Activated T-cell treated with anti-CD3 and anti-CD28 coated beads for 1 hour (primary cell): ENCODE results near the gene PRDM16.

Experiments
- DNase-seq: peaks from one replicate; pipeline ENCODE4 v3.0.0-alpha.2; 2020; ENCODE audit warnings: low read depth

The PRDM16 gene

DNA sequence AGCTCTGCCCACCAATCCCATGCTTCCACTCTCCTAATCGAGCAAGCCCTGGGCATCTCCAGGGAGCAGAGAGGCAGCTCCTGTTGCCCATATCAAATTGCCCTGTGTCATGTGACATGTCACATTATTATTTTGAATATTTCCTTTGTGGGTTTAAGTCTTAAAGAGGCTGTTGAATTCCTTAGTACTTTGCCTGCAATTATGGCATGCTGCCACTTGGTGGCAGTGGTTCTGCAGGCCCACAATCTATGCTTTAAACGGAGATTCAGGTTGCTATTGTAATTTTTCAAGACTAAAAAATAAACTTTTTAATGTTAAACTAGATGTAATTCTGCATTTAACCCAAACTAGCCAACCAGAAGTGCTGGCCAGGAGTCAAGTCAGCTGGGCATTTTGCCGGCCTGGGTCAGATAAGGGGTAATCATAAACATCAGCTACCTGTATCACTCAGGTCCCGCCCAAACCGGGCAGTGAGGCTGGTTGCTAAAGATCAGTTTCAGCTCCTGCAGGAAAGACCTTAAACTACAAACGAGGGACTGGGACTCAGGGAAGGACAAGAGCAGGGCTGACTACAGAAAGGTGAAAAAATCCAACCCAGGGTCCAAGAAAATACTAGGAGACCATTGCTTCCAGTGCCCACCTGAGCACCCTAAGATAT is 348.2 kb downstream of the PRDM16 start:
- DNase-seq = no peak

DNA sequence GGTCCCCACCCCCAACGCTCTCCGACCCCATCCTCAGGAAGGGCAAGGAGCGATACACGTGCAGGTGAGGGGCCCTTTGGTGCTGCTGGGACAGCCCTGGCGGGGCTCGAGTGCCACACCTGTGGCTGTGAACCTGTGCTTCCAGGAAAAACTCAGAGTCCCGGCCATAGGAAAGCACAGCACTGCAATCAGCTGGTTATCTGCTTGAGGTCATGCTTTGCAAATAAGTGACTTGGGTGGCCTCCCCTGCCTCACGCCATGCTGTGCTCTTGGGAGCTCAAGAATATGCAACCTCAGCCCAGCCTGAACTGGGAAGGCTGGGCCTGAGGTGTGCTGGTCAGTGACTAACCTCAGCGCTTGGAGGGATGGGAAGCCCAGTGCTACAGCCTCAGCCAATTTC is 348.9 kb downstream of the PRDM16 start:
- DNase-seq = no peak

GRCh38 chr1:3418600-3418999 is 349.6 kb downstream of the PRDM16 start:
- no peak for DNase-seq

- no peak for DNase-seq
Measured at GRCh38 chr1:3419415-3420204, 350.6 kb downstream of the PRDM16 start.

DNA sequence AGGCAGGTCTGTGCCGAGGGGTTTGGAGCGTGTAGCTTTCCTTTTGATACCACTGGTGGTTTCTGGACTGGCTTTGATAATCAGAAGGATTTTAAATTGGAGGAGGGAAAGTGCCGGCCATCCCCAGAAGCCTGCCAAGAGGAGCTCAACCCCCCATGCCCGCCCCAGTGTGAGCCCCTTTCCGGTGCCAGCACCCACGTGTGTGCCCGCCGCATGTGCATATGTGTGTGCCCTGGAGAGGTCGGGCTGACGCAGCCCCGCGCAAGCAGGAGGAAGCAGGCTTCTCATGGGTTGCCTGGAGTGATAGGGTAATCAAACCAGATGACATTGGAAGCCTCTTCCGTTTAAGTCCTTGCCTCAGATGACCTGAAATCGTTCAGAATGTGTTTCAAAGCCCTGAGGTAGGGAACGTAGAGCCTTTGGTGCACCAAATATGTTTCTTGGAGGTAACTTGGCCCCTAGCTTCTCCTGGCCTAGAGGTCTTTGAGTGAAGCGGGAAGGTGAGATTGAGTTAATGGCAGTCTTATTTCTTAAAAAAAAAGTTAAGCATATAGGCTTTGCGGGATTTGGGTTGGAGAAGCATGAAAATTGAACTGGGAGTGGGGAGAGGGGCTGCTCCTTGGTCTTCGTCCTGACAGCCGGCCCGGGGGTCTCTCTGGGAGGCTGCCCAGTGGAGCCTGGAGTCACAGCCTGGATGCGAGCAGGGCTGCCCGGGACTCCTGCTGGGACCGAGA is 351.4 kb downstream of the PRDM16 start:
- no peak for DNase-seq

GRCh38 chr1:3422638-3423037 is 353.6 kb downstream of the PRDM16 start:
- no peak for DNase-seq

- no peak for DNase-seq
Measured at GRCh38 chr1:3423245-3423829, 354.3 kb downstream of the PRDM16 start.

DNA sequence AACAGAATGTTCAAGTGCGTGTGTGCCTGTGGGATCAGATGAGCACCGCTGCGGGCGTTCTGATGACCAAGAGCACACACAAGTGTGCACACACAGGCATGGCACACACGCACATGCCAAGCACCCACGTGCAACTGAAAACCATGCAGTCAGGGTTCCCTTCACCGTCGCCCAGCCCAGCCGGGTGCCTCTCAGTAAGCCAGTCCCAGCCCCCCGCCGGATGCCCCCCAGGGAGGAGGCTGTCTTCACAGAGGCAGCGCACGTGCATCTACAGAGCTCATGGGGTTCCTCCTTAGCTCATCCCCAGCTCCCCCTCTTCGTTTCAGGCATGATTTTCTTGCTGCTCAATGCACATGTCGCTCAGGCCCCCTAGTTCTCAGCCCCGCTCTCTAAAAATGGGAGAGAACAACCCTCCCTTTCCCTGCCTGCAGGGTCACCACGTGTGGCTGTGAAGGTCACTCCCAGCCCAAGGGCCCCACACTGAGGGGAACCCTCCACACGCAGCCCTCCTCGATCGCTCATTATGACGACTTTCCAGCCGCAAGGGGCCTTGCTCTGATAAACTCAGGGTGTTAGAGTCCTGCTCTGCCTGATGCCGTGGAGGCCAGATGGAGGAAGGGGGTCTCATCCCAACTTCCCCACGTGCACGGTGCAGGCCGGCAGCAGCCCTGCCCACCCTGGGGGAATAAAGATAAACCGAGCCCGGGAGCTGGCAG is 355.1 kb downstream of the PRDM16 start:
- no peak for DNase-seq

DNA sequence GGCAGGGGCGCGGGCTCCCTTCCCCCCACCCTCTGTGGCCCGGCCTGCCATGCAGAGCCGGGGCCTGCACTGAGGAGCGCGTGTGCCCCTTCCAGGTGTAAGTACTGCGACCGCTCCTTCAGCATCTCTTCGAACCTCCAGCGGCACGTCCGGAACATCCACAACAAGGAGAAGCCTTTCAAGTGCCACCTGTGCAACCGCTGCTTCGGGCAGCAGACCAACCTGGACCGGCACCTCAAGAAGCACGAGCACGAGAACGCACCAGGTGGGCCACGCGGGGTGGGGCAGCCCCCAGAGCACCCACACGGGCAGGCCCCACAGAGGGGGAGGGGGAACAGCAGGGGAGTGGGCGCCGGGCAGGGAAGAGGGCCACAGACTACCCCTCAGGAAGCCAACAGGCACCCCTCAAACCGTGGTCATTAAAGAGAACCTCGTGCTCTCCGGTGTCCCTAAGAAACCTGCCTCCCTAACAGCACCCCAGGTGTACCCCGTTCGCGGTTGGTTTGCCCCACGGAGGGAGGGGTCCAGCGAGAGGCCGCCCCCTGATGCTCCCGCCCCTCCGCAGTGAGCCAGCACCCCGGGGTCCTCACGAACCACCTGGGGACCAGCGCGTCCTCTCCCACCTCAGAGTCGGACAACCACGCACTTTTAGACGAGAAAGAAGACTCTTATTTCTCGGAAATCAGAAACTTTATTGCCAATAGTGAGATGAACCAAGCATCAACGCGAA is 356.6 kb downstream of the PRDM16 start:
- no peak for DNase-seq

DNA sequence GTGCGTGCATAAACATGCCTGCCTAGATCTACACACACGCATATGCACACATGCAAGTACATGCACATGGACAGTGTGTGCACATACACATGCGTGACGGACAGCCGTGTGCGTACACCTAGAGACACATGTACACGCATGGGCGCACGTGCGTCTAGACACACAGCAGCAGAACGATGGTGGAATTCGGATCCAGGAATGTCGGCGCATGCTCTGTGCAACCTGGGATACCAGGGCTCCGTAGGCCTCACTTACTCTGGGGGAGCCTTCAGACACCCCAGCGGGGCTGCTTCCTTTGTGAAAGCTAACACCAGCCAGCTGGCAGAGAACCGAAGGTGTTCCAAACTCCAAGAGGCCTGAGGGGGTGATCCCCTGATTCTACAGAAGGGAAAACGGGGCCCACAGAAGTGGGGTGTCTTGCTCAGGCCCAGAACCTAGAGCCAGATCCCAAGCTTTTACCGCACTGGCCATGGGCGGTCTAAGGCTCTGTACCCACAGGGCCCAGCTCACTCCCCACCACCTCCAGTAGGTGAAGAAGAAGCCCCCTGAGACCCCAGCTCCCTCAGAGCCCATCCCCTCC is 358.0 kb downstream of the PRDM16 start:
- no peak for DNase-seq

GRCh38 chr1:3427711-3428704 is 359.0 kb downstream of the PRDM16 start:
- DNase-seq = no peak

DNA sequence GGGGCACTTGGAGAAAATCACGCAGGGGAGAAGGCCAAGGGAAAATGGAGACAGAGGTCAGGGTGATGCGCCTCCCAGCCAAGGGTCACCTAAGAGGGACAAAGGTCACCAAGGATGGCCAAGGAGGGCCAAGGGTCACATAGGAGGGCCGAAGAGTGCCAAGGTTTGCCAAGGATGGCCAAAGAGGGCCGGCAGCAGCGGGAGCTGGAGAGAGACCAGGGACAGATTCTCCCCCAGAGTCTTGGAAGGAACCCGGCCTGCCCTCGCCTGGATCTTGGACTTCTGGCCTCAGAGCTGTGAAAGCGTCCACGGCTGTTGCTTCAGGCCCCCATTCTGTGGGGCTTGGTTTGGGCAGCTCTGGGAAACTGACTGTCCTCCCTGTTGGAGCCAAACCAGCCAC is 359.9 kb downstream of the PRDM16 start:
- no peak for DNase-seq

DNA sequence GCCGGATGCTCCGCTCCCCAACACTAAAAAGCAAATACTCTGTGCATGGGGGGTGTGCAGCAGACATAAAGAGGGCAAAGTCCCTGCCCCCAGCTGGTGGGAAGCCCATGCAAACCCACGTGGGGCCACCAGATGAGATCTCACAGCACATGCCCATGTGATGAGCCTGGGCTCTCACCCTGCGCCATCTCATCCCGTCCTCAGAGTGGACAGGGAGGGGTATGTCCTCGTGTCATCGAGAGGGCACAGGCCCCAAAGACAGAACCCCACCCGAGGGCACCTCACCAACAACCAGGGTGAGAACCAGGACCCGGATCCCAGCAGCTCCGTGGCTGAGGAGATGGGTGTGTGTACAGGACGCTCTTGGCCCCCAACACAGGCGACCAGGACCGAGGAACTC is 360.3 kb downstream of the PRDM16 start:
- DNase-seq = no peak

- no peak for DNase-seq
Measured at GRCh38 chr1:3429766-3430165, 360.8 kb downstream of the PRDM16 start.

DNA sequence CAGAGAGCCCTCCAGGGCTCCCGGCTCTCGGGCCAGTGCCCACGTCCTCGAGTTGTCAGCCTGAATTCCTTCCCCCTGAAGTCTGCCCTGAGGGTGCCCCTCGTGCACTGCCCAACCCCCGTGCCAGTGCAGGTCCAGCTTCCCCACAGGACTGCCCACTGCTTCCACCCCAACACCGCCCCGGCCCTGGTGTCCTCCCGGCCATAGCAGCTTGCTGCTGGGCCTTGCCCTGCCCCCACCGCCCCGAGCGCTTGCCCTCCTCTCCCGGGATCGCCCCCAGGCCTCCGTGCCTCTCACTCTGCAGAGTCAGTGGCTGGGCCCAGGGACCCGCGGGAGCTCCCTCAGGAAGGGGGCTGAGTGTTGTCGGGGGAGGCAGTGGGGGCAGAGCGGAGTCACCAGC is 361.4 kb downstream of the PRDM16 start:
- DNase-seq = no peak

GRCh38 chr1:3430820-3431219 is 361.8 kb downstream of the PRDM16 start:
- DNase-seq = no peak

DNA sequence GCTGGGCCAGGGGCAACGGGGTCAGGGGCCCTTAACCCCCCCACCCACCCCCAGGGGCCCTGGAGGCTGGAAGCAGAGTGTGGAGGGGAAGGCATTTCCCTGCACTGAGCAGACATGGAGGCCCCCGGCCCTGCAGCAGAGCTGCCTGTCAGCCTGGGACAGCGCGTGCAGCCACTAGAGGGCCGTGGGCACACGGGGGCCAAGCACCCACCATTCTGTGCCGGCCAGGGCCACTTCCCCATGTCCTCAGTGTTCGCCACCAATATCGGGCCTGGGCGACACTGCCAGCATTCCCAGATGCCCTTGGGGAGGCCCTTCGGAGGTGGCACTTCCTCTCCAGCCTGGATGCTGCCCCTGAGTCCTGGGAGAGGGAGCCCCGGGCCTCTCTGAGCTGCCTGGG is 362.3 kb downstream of the PRDM16 start:
- no peak for DNase-seq

- DNase-seq = no peak
Measured at GRCh38 chr1:3431686-3432085, 362.7 kb downstream of the PRDM16 start.

- DNase-seq = no peak
Measured at GRCh38 chr1:3432306-3432705, 363.3 kb downstream of the PRDM16 start.

DNA sequence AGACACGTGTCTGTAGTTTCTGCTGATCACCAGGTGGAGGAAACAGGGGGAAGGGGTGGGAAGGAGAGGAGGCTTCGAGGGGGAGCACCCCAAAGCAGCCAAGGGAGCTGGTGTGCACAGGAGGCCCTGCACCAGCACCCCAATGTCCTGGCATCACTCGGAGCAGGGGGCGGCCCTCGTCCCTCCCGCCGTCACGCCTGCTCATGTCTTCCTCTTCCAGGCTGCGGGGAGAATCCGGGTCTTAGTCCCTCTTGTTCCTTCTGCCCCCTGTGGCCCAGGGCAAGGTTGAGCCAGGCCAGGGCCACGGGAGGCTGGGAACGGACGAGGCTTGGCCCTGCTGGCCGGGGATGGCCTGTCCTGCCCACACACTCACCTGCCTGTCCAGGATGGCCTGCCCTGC is 364.1 kb downstream of the PRDM16 start:
- DNase-seq = no peak
